MM.1S (cell line): ENCODE measurements around the gene KCNMA1.

Experiments
- CTCF ChIP-seq: fragments of 300-600 bp; sonication (generic); IDR thresholded peaks from 2 replicates; pipeline ENCODE4 v1.5.1; 2016; ENCODE audit warnings: antibody characterized with exemption, low read length, mixed read lengths
- EZH2 ChIP-seq: fragments of 300-600 bp; sonication (generic); optimal IDR thresholded peaks from 2 replicates; pipeline ENCODE3; 2017; ENCODE audit warnings: low read depth, mild to moderate bottlenecking, antibody characterized with exemption, low read length, mixed read lengths

GRCh38 chr10:77496941-77497420, 140.6 kb downstream of the KCNMA1 start:
- TF ChIP-seq CTCF (no peak), EZH2 (no peak)
